CD14-positive monocyte (primary cell): ENCODE measurements around the gene REC8. TPM values are rescaled to one million over a fixed set of nuclear protein-coding genes. Genes with fewer than 3 reads are reported as not detected.

Source experiments
- DNase-seq, 3 donors: peaks; one replicate each; pipeline ENCODE4 v3.0.0-alpha.2; 2011 to 2022
- H2AFZ ChIP-seq: 2 replicates; pipeline ENCODE4 v1.6.0; 2012; ENCODE audit warnings: mild to moderate bottlenecking, low read depth, low read length, inconsistent platforms; ENCODE audit not compliant: insufficient read depth, poor library complexity, severe bottlenecking
- H3K27ac ChIP-seq, 2 donors: 1 replicate in 1 of 2; 2 replicates in 1 of 2; pipeline ENCODE4 v1.5.1; 2012 to 2013; ENCODE audit warnings: low read length in 2 of 2, control low read depth in 1 of 2, inconsistent platforms in 1 of 2, low read depth in 1 of 2, mild to moderate bottlenecking in 1 of 2
- H3K27me3 ChIP-seq, 2 donors: one replicate each; pipeline versions ENCODE4 v1.6.0 to v1.6.1; 2011 to 2013; ENCODE audit warnings: low read length in 2 of 2; ENCODE audit not compliant: control insufficient read depth in 2 of 2, insufficient read depth in 2 of 2
- H3K36me3 ChIP-seq, 2 donors: replicated peaks in 1 of 2; 1 replicate in 1 of 2; 2 replicates in 1 of 2; pipeline versions ENCODE4 v1.5.1 to v1.6.1; 2012 to 2013; ENCODE audit warnings: low read length in 2 of 2, control low read depth in 1 of 2, inconsistent platforms in 1 of 2, mild to moderate bottlenecking in 1 of 2; ENCODE audit not compliant: insufficient read depth in 2 of 2, control insufficient read depth in 1 of 2
- H3K4me1 ChIP-seq, 2 donors: 1 replicate in 1 of 2; 2 replicates in 1 of 2; pipeline versions ENCODE4 v1.5.1 to v1.6.1; 2012 to 2013; ENCODE audit warnings: low read length in 2 of 2, control low read depth in 1 of 2, inconsistent platforms in 1 of 2, mild to moderate bottlenecking in 1 of 2, moderate library complexity in 1 of 2; ENCODE audit not compliant: insufficient read depth in 2 of 2, control insufficient read depth in 1 of 2
- H3K4me2 ChIP-seq: replicated peaks from 2 replicates; pipeline ENCODE3; 2012; ENCODE audit warnings: low read length, moderate library complexity, mild to moderate bottlenecking; ENCODE audit not compliant: poor library complexity, severe bottlenecking; ENCODE audit errors: extremely low read depth
- H3K4me3 ChIP-seq, 3 experiments: fragments of 200-600 bp in 1 of 3; sonication (generic) in 1 of 3; replicated peaks in 1 of 3; 1 replicate in 2 of 3; 2 replicates in 1 of 3; pipeline ENCODE4 v1.5.1; 2011 to 2013; ENCODE audit warnings: low read length in 3 of 3, mild to moderate bottlenecking in 3 of 3, control low read depth in 2 of 3, low read depth in 2 of 3, inconsistent platforms in 1 of 3, moderate library complexity in 1 of 3
- H3K79me2 ChIP-seq: 2 replicates; pipeline ENCODE4 v1.6.0; 2012; ENCODE audit warnings: mild to moderate bottlenecking, control low read depth, inconsistent platforms, low read length, moderate library complexity; ENCODE audit not compliant: insufficient read depth
- H3K9ac ChIP-seq: 2 replicates; pipeline ENCODE4 v1.6.0; 2017; ENCODE audit warnings: low read length, mild to moderate bottlenecking; ENCODE audit not compliant: insufficient read depth, poor library complexity, severe bottlenecking
- H3K9me3 ChIP-seq, 2 donors: replicated peaks in 1 of 2; 1 replicate in 1 of 2; 2 replicates in 1 of 2; pipeline versions ENCODE4 v1.5.1 to v1.6.1; 2012 to 2013; ENCODE audit warnings: low read length in 2 of 2, control low read depth in 1 of 2; ENCODE audit not compliant: control insufficient read depth in 1 of 2, insufficient read depth in 1 of 2
- H4K20me1 ChIP-seq: 2 replicates; pipeline ENCODE4 v1.6.0; 2012; ENCODE audit warnings: mild to moderate bottlenecking, low read length, control low read depth, moderate library complexity; ENCODE audit not compliant: insufficient read depth
- H3K27ac Mint-ChIP-seq, 7 donors: one replicate each; pipeline ENCODE4 v1.8.0; 2020; ENCODE audit warnings: mild to moderate bottlenecking in 7 of 7, mixed read lengths in 7 of 7, moderate library complexity in 6 of 7, inconsistent platforms in 2 of 7
- H3K27me3 Mint-ChIP-seq, 3 donors: one replicate each; pipeline ENCODE4 v1.8.0; 2021 to 2022; ENCODE audit warnings: low read depth in 3 of 3, mild to moderate bottlenecking in 3 of 3, mixed read lengths in 3 of 3, moderate library complexity in 3 of 3, inconsistent platforms in 1 of 3
- H3K36me3 Mint-ChIP-seq, 2 donors: one replicate each; pipeline ENCODE4 v1.8.0; 2020; ENCODE audit warnings: mixed read lengths in 2 of 2, inconsistent platforms in 1 of 2, mild to moderate bottlenecking in 1 of 2
- H3K4me1 Mint-ChIP-seq: one replicate; pipeline ENCODE4 v1.8.0; 2020; ENCODE audit warnings: mild to moderate bottlenecking, mixed read lengths
- H3K4me3 Mint-ChIP-seq, 2 donors: one replicate each; pipeline ENCODE4 v1.8.0; 2020; ENCODE audit warnings: mild to moderate bottlenecking in 2 of 2, mixed read lengths in 2 of 2, moderate library complexity in 1 of 2
- H3K9me3 Mint-ChIP-seq, 7 donors: one replicate each; pipeline ENCODE4 v1.8.0; 2020 to 2022; ENCODE audit warnings: mixed read lengths in 7 of 7, mild to moderate bottlenecking in 6 of 7, moderate library complexity in 6 of 7, inconsistent platforms in 2 of 7
- CTCF ChIP-seq: fragments of 200-600 bp; IDR thresholded peaks from one replicate; pipeline ENCODE4 v1.8.0; 2022; ENCODE audit warnings: antibody characterized with exemption, mild to moderate bottlenecking
- WGBS: methylation state at CpG from one replicate; pipeline ENCODE4 v1.1.5; 2013; ENCODE audit warnings: missing lambda C conversion rate; ENCODE audit not compliant: insufficient coverage; 5-methylcytosine and 5-hydroxymethylcytosine counted together
- intact Hi-C, 2 donors: fragments of 100-400 bp; cut with micrococcal nuclease; formaldehyde crosslinking; loops; one replicate each; pipeline versions ENCODE4 v1.15.0 to v1.15.1; 2023
- polyA plus RNA-seq, 3 donors: library from polyadenylated mRNA; depleted of rRNA in 1 of 3; unstranded in 2 of 3; stranded (reverse) in 1 of 3; fragments of 300-500 nt in 2 of 3; fragments of >200 nt in 1 of 3; fragmentation: Illumina TruSeq in 2 of 3; gene quantifications; 1 replicate in 2 of 3; 2 replicates in 1 of 3; pipeline ENCODE4 v1.2.3, GENCODE V29; 2012 to 2021

Gene REC8
- polyA plus RNA-seq, 3 donors, result 1.4 to 46.4 (median 2.3) TPM

GRCh38 chr14:24137529-24138395, 34.1 kb upstream of the REC8 start:
- 87% methylated on average over 4 of the region's 8 CpGs for WGBS
- Mint-ChIP-seq H3K4me1 (peaks cover 58% of the 10 kb centered on the region), H3K36me3 (peaks cover 34% of the 10 kb centered on the region in 2 donors), H3K4me3 (peak overlapping the region in 1 of 2 donors; percentile 93), H3K27me3 (peaks cover 0 to 1% (median 0%) of the 10 kb centered on the region in 3 donors), H3K9me3 (peaks cover 0 to under 1% (median 0%) of the 10 kb centered on the region in 7 donors), H3K27ac (peak overlapping the region in 6 of 7 donors; percentile 33 to 94 (median 89))
- Histone ChIP-seq H3K4me2 (peak overlapping the region; percentile 82), H2AFZ (no peak overlapping the region), H3K36me3 (peaks cover 26 to 30% of the 10 kb centered on the region in 2 donors), H3K9me3 (no peaks in the 10 kb centered on the region), H3K4me3 (peak overlapping the region in 1 of 3 experiments; percentile 97), H3K4me1 (peaks cover 42 to 56% of the 10 kb centered on the region in 2 donors), H3K27me3 (no peaks in the 10 kb centered on the region), H4K20me1 (peaks cover 38% of the 10 kb centered on the region), H3K9ac (no peak overlapping the region), H3K27ac (peak overlapping the region in 1 of 2 donors; percentile 94), H3K79me2 (peaks cover 51% of the 10 kb centered on the region)
- intact Hi-C loops, result loop anchor here in 1 of 2 donors (10.0 kb wide), 1 partner anchor 97 kb away; the partner anchor contains the start of genes GMPR2 and NEDD8
- no peak for DNase-seq
- no peak for TF ChIP-seq CTCF

GRCh38 chr14:24138396-24139271, 33.2 kb upstream of the REC8 start:
- Mint-ChIP-seq H3K9me3 (no peaks in the 10 kb centered on the region), H3K36me3 (peaks cover 39 to 42% of the 10 kb centered on the region in 2 donors), H3K4me1 (peaks cover 60% of the 10 kb centered on the region), H3K4me3 (no peak overlapping the region), H3K27ac (peak overlapping the region in 4 of 7 donors; percentile 54 to 79 (median 66)), H3K27me3 (peaks cover 0 to 1% (median 0%) of the 10 kb centered on the region in 3 donors)
- Histone ChIP-seq H3K79me2 (peaks cover 56% of the 10 kb centered on the region), H4K20me1 (peaks cover 38% of the 10 kb centered on the region), H3K27me3 (no peaks in the 10 kb centered on the region), H3K9me3 (no peaks in the 10 kb centered on the region), H3K4me3 (no peak overlapping the region), H3K36me3 (peaks cover 30 to 39% of the 10 kb centered on the region in 2 donors), H3K9ac (no peak overlapping the region), H2AFZ (no peak overlapping the region), H3K27ac (peak overlapping the region in 1 of 2 donors; percentile 3), H3K4me2 (no peak overlapping the region), H3K4me1 (peaks cover 42 to 56% of the 10 kb centered on the region in 2 donors)
- DNase-seq, result no peak
- intact Hi-C loops, result loop anchor here in 1 of 2 donors (10.0 kb wide), 1 partner anchor 96 kb away; the partner anchor contains the start of genes GMPR2 and NEDD8
- TF ChIP-seq CTCF, result no peak
- 95% methylated on average over 11 of the region's 13 CpGs for WGBS
